ENCODE results near the gene SLC30A3. TPM values are rescaled to one million over a fixed set of nuclear protein-coding genes. Genes with fewer than 3 reads are reported as not detected.

SLC30A3 gene
- total RNA-seq, 2 donors from 2014 or later = 4.4 to 8.5 TPM

DNA sequence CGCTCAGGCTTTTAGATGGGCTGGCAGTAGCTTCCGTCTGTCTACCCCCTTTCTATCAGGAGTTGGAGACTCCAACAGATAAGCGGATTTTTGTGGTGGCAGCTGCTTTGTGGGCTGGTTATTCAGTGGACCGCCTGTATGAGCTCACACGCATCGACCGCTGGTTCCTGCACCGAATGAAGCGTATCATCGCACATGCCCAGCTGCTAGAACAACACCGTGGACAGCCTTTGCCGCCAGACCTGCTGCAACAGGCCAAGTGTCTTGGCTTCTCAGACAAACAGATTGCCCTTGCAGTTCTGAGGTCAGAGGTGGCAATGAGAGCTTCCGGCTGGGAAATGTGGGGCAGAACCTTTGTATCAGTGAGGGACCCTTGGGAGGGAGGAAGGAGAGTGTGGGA, 30.9 kb downstream of the SLC30A3 start:
- Histone ChIP-seq H3K4me3 (no peak overlapping the region), H3K4me1 (ENCODE audit: control insufficient read depth in 1 of 2, low read depth in 2 of 2) (no peaks in the 10 kb centered on the region), H3K36me3 (peaks cover 50% of the 10 kb centered on the region), H3K9me3 (no peaks in the 10 kb centered on the region), H3K27ac (no peak overlapping the region), H3K27me3 (replicated peaks; ENCODE audit: insufficient read depth) (no peaks in the 10 kb centered on the region)
- TF ChIP-seq, protein P1, sequence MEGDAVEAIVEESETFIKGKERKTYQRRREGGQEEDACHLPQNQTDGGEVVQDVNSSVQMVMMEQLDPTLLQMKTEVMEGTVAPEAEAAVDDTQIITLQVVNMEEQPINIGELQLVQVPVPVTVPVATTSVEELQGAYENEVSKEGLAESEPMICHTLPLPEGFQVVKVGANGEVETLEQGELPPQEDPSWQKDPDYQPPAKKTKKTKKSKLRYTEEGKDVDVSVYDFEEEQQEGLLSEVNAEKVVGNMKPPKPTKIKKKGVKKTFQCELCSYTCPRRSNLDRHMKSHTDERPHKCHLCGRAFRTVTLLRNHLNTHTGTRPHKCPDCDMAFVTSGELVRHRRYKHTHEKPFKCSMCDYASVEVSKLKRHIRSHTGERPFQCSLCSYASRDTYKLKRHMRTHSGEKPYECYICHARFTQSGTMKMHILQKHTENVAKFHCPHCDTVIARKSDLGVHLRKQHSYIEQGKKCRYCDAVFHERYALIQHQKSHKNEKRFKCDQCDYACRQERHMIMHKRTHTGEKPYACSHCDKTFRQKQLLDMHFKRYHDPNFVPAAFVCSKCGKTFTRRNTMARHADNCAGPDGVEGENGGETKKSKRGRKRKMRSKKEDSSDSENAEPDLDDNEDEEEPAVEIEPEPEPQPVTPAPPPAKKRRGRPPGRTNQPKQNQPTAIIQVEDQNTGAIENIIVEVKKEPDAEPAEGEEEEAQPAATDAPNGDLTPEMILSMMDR (IDR thresholded peaks at IDR 0.05) = no peak
- ATAC-seq (ENCODE audit: insufficient number of reproducible peaks, low FRiP score, low read depth) = no peak
- DNase-seq (ENCODE audit: low spot score) = no peak

DNA sequence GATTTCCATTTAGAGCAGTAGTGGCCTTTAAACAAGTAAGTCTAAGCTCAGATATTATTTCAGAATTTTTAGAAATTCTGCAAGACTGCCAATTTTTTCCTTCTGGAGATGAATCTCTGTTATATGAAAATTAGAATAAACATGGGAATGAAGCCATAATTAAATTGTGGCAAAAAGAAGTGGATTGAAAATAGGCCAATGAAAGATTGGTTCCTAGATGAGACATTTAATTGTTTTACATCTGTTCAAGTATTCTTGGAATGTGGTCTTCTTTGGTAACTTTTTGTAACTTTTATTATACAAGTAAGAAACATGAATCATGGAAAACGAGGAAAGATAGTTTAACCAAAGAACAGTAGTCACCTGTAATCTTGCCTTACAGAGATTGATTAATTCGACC, 35.3 kb downstream of the SLC30A3 start:
- no peaks in the 10 kb centered on the region for H3K27me3 ChIP-seq (replicated peaks; ENCODE audit: insufficient read depth)
- H3K9me3 ChIP-seq = no peaks in the 10 kb centered on the region
- TF ChIP-seq, protein P1 (IDR thresholded peaks at IDR 0.05) = no peak
- DNase-seq (ENCODE audit: low spot score) = no peak
- H3K4me1 ChIP-seq (ENCODE audit: control insufficient read depth in 1 of 2, low read depth in 2 of 2) = no peaks in the 10 kb centered on the region
- ATAC-seq (ENCODE audit: insufficient number of reproducible peaks, low FRiP score, low read depth) = no peak
- no peak overlapping the region for H3K27ac ChIP-seq
- H3K4me3 ChIP-seq = no peak overlapping the region
- peaks cover 57% of the 10 kb centered on the region for H3K36me3 ChIP-seq

DNA sequence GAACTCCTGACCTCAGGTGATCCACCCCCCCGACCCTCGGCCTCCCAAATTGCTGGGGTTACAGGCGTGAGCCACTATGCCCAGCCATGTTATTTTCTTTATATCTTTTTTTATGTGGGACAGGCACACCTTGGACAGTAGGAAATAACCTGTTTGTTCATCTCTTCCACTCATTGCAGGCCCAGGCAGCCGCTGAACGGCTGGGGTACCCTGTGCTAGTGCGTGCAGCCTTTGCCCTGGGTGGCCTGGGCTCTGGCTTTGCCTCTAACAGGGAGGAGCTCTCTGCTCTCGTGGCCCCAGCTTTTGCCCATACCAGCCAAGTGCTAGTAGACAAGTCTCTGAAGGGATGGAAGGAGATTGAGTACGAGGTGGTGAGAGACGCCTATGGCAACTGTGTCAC, 37.3 kb downstream of the SLC30A3 start:
- Histone ChIP-seq H3K27me3 (replicated peaks; ENCODE audit: insufficient read depth) (no peaks in the 10 kb centered on the region), H3K27ac (no peak overlapping the region), H3K36me3 (peaks cover 55% of the 10 kb centered on the region), H3K4me1 (ENCODE audit: control insufficient read depth in 1 of 2, low read depth in 2 of 2) (no peaks in the 10 kb centered on the region), H3K9me3 (no peaks in the 10 kb centered on the region), H3K4me3 (no peak overlapping the region)
- TF ChIP-seq, protein P1 (IDR thresholded peaks at IDR 0.05) = no peak
- no peak for DNase-seq (ENCODE audit: low spot score)
- ATAC-seq (ENCODE audit: insufficient number of reproducible peaks, low FRiP score, low read depth) = no peak

DNA sequence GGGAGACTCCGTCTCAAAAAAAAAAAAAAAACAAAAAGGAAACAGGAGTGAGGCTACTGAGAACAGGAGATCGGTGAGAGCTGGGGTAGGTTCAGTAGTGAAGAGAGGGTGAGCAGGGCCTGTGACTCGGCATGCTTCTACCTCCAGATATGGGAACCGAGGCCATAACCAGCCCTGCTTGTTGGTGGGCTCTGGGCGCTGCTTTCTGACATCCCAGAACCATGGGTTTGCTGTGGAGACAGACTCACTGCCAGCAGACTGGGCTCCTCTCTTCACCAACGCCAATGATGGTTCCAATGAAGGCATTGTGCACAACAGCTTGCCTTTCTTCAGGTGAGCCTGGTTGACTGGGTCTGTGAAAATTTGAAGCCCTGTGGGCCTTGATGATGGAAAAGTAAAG, 39.4 kb downstream of the SLC30A3 start:
- DNase-seq (ENCODE audit: low spot score) (no peak), ATAC-seq (ENCODE audit: insufficient number of reproducible peaks, low FRiP score, low read depth) (no peak)
- H3K4me1 ChIP-seq (ENCODE audit: control insufficient read depth in 1 of 2, low read depth in 2 of 2) = peaks cover 0 to under 1% of the 10 kb centered on the region in 2 donors
- no peaks in the 10 kb centered on the region for H3K27me3 ChIP-seq (replicated peaks; ENCODE audit: insufficient read depth)
- H3K4me3 ChIP-seq = no peak overlapping the region
- no peak overlapping the region for H3K27ac ChIP-seq
- no peaks in the 10 kb centered on the region for H3K9me3 ChIP-seq
- TF ChIP-seq, protein P1 (IDR thresholded peaks at IDR 0.05) = no peak
- H3K36me3 ChIP-seq = peaks cover 50% of the 10 kb centered on the region

DNA sequence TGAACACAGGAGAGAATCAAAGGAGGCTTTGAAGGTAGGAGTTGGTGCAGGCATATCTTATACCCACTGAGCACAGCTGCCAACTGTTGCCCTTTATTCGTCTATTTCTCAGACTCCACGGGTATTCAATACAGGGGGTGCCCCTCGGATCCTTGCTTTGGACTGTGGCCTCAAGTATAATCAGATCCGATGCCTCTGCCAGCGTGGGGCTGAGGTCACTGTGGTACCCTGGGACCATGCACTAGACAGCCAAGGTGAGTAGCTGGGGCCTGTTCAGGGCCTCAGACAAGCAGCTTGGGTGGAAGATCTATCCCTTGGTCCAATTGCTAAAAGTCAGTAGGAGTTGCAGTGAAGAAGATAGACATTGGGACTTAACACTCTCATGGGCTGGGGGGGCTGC, 40.4 kb downstream of the SLC30A3 start:
- Histone ChIP-seq H3K27ac (no peak overlapping the region), H3K9me3 (no peaks in the 10 kb centered on the region), H3K4me1 (ENCODE audit: control insufficient read depth in 1 of 2, low read depth in 2 of 2) (peaks cover 4 to 11% of the 10 kb centered on the region in 2 donors), H3K27me3 (replicated peaks; ENCODE audit: insufficient read depth) (no peaks in the 10 kb centered on the region), H3K4me3 (no peak overlapping the region), H3K36me3 (peaks cover 50% of the 10 kb centered on the region)
- ATAC-seq (ENCODE audit: insufficient number of reproducible peaks, low FRiP score, low read depth) (no peak), DNase-seq (ENCODE audit: low spot score) (no peak)
- TF ChIP-seq, protein P1 (IDR thresholded peaks at IDR 0.05) = no peak
